BJ (cell line): Measurements from ENCODE around the gene CHRDL1. TPM values are rescaled to one million over a fixed set of nuclear protein-coding genes. Genes with fewer than 3 reads are reported as not detected.

Experiments
- CTCF ChIA-PET: fragments of 350-600 bp; formaldehyde crosslinking; extraction: SDS; loops from one replicate; lab custom pipeline; 2021; ENCODE audit warnings: antibody characterized with exemption, inconsistent platforms; lab: Yijun Ruan, JAX
- POLR2A ChIA-PET: fragments of 300-600 bp; sonication (Branson Sonifier 250); formaldehyde crosslinking; extraction: SDS; loops from one replicate; lab custom pipeline; 2021; ENCODE audit warnings: antibody characterized with exemption; lab: Charles Lee
- DNase-seq: peaks from one replicate; pipeline ENCODE4 v3.0.0-alpha.2; 2011; ENCODE audit warnings: low read depth
- H3K27me3 ChIP-seq: 2 replicates; pipeline ENCODE4 v1.6.0; 2011; ENCODE audit warnings: low read length; ENCODE audit not compliant: control insufficient read depth, insufficient read depth
- H3K36me3 ChIP-seq: 2 replicates; pipeline ENCODE4 v1.5.1; 2011; ENCODE audit warnings: low read length; ENCODE audit not compliant: control insufficient read depth, insufficient read depth
- H3K4me3 ChIP-seq: 2 replicates; pipeline ENCODE4 v1.5.1; 2011; ENCODE audit warnings: low read depth, mild to moderate bottlenecking, control low read depth, low read length
- polyA plus RNA-seq: library from polyadenylated mRNA; depleted of rRNA; stranded (reverse); fragments of >200 nt; gene quantifications from 2 replicates; pipeline ENCODE4 v1.2.3, GENCODE V29; 2011
- TF ChIP-seq, protein P1 (sequence below): IDR thresholded peaks from 2 replicates; pipeline ENCODE4 v1.5.1; 2011; ENCODE audit warnings: low read depth, mild to moderate bottlenecking, control low read depth, inconsistent platforms, low read length, moderate library complexity; ENCODE audit not compliant: insufficient read depth

CHRDL1 gene
- polyA plus RNA-seq, 1 experiment, result 4.3 TPM

GRCh38 chrX:110755611-110756010, 40.0 kb downstream of the CHRDL1 start:
- Histone ChIP-seq H3K4me3 (no peak overlapping the region), H3K27me3 (no peaks in the 10 kb centered on the region), H3K36me3 (no peaks in the 10 kb centered on the region)
- ChIA-PET POLR2A (no interaction called here), CTCF (interaction anchor here (1.0 to 1.5 kb wide), 2 partner anchors 12 to 336 kb away, joined by 4 read pairs; no protein-coding TSS in a partner anchor)
- DNase-seq, result no peak
- TF ChIP-seq, protein P1, sequence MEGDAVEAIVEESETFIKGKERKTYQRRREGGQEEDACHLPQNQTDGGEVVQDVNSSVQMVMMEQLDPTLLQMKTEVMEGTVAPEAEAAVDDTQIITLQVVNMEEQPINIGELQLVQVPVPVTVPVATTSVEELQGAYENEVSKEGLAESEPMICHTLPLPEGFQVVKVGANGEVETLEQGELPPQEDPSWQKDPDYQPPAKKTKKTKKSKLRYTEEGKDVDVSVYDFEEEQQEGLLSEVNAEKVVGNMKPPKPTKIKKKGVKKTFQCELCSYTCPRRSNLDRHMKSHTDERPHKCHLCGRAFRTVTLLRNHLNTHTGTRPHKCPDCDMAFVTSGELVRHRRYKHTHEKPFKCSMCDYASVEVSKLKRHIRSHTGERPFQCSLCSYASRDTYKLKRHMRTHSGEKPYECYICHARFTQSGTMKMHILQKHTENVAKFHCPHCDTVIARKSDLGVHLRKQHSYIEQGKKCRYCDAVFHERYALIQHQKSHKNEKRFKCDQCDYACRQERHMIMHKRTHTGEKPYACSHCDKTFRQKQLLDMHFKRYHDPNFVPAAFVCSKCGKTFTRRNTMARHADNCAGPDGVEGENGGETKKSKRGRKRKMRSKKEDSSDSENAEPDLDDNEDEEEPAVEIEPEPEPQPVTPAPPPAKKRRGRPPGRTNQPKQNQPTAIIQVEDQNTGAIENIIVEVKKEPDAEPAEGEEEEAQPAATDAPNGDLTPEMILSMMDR, result no peak

- no peaks in the 10 kb centered on the region for H3K27me3 ChIP-seq
- DNase-seq, result no peak
- no peaks in the 10 kb centered on the region for H3K36me3 ChIP-seq
- CTCF ChIA-PET, result interaction anchor here (1.5 kb wide), 1 partner anchor 12 kb away, joined by 4 read pairs; no protein-coding TSS in a partner anchor
- POLR2A ChIA-PET, result no interaction called here
- no peak overlapping the region for H3K4me3 ChIP-seq
- TF ChIP-seq, protein P1, result no peak
These were observed 40.6 kb downstream of the CHRDL1 start for GRCh38 chrX:110755061-110755460.

DNA sequence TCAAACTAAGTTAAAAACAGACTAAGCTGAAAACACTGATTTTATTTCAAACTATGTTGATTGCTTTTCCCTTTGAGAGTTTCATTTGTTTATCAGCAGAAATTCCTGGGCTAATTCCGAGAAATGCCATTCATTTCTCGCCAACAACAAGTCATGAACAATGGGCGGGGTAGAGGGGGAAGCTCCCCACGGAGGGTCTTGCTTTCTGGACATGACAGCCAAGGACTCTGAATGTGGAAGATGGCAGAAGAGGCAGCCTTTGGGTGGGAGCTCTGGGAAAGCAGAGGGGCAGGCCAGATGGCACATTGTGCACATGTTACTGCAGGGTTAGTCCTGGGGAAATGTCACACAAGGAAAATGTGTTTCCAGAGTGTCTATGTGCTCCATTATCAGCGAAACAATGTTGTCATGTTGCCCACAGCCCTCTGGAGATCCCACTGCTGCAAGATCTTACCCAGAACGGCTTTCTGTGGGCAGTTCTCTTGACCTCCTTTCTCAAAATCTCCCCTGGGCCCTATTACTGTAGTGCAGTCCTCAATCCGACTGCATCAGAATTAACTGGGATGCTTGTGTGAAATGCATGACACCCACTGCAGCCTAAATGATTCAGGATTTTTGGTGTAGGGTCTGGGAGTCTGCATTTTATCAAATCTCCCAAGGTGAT, 45.0 kb downstream of the CHRDL1 start:
- Histone ChIP-seq H3K36me3 (no peaks in the 10 kb centered on the region), H3K27me3 (no peaks in the 10 kb centered on the region), H3K4me3 (no peak overlapping the region)
- POLR2A ChIA-PET, result no interaction called here
- CTCF ChIA-PET, result no interaction called here
- no peak for DNase-seq
- TF ChIP-seq, protein P1, result no peak

DNA sequence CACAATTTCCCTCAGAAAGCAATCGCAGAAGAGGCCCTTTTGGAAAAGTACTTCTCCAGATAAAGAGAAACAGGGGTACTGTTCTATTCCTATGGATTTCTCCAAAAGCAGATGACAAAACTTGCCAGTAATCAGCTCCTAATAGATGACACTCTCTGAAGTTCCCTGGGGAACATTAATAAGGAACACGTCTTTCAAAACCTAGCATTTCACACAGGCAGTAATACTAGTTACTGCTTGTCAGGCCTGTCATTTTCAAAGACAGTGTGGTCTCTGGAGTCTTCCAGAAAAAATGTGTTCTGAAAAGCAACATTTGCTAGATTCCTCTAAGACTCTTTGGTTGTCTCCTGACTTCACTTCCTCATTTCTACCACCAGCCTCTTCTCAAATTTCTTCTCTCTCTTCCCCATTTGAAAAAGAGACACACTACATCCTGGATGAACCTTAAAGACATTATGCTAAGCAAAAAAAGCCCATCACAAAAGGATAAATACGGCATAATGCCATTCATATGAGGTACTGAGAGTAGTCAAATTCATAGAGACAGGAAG, 47.3 kb downstream of the CHRDL1 start:
- Histone ChIP-seq H3K4me3 (no peak overlapping the region), H3K36me3 (no peaks in the 10 kb centered on the region), H3K27me3 (no peaks in the 10 kb centered on the region)
- CTCF ChIA-PET, result interaction anchor here (0.8 kb wide), 1 partner anchor 11 kb away, joined by 3 read pairs; no protein-coding TSS in a partner anchor
- POLR2A ChIA-PET, result no interaction called here
- no peak for DNase-seq
- TF ChIP-seq, protein P1, result no peak

GRCh38 chrX:110746014-110746413, 49.6 kb downstream of the CHRDL1 start:
- no peaks in the 10 kb centered on the region for H3K27me3 ChIP-seq
- H3K36me3 ChIP-seq, result no peaks in the 10 kb centered on the region
- CTCF ChIA-PET, result no interaction called here
- POLR2A ChIA-PET, result no interaction called here
- TF ChIP-seq, protein P1, result no peak
- DNase-seq, result no peak
- no peak overlapping the region for H3K4me3 ChIP-seq
